ENCODE results near the gene PGAP3. TPM values are rescaled to one million over a fixed set of nuclear protein-coding genes. Genes with fewer than 3 reads are reported as not detected.

The PGAP3 gene
- total RNA-seq, 4 donors from 2014 or later: 19.9 to 82.6 (median 46.2) TPM

- TF ChIP-seq POLR2AphosphoS5 (IDR thresholded peaks at IDR 0.05) (peak in 2 of 3 donors; percentile 43 to 67), CTCF (IDR thresholded peaks at IDR 0.05) (no peak)
- intact Hi-C loops (cut with DNase I; ENCODE audit: low total_unique reads) (no loop called here), in situ Hi-C loops (cut with MboI; ENCODE audit: low pct_ligation_motif_present in 1 of 4, low pct_unique_long_range_greater_than_20kb in 1 of 4, low sequenced_read_pairs in 3 of 4) (no loop called here)
- 65 to 81% methylated on average over 6 to 11 of the region's 11 CpGs for WGBS, 2 donors (ENCODE audit: low coverage in 1 of 2)
- H3K9me3 ChIP-seq: no peaks in the 10 kb centered on the region
- peak overlapping the region; percentile 75 to 88 (median 84) for H3K27ac ChIP-seq
- H3K27me3 ChIP-seq: no peaks in the 10 kb centered on the region
- H3K4me1 ChIP-seq: peaks cover 0 to 40% (median 19%) of the 10 kb centered on the region in 4 donors
- H3K36me3 ChIP-seq: peaks cover 0 to 15% (median 5%) of the 10 kb centered on the region in 4 donors
- H3K4me3 ChIP-seq: no peak overlapping the region
- DNase-seq: peak; percentile 83
Measured at GRCh38 chr17:39716879-39717536, 29.2 kb upstream of the PGAP3 start.

- Histone ChIP-seq H3K27ac (peak overlapping the region; percentile 75 to 88 (median 84)), H3K9me3 (no peaks in the 10 kb centered on the region), H3K27me3 (no peaks in the 10 kb centered on the region), H3K36me3 (peaks cover 0 to 15% (median 7%) of the 10 kb centered on the region in 4 donors), H3K4me3 (no peak overlapping the region), H3K4me1 (peaks cover 0 to 40% (median 19%) of the 10 kb centered on the region in 4 donors)
- no peak for DNase-seq
- 60 to 65% methylated on average over 1 to 15 of the region's 15 CpGs for WGBS, 2 donors (ENCODE audit: low coverage in 1 of 2)
- in situ Hi-C loops (cut with MboI; ENCODE audit: low pct_ligation_motif_present in 1 of 4, low pct_unique_long_range_greater_than_20kb in 1 of 4, low sequenced_read_pairs in 3 of 4) (no loop called here), intact Hi-C loops (cut with DNase I; ENCODE audit: low total_unique reads) (no loop called here)
- TF ChIP-seq POLR2AphosphoS5 (IDR thresholded peaks at IDR 0.05) (no peak), CTCF (IDR thresholded peaks at IDR 0.05) (no peak), EP300 (IDR thresholded peaks at IDR 0.05; ENCODE audit: low read depth) (no peak), POLR2A (IDR thresholded peaks at IDR 0.05) (no peak)
Measured at GRCh38 chr17:39716073-39716818, 28.4 kb upstream of the PGAP3 start.

- intact Hi-C loops (cut with DNase I; ENCODE audit: low total_unique reads) (no loop called here), in situ Hi-C loops (cut with MboI; ENCODE audit: low pct_ligation_motif_present in 1 of 4, low pct_unique_long_range_greater_than_20kb in 1 of 4, low sequenced_read_pairs in 3 of 4) (no loop called here)
- no peaks in the 10 kb centered on the region for H3K27me3 ChIP-seq
- peaks cover 0 to 21% (median 7%) of the 10 kb centered on the region in 4 donors for H3K36me3 ChIP-seq
- WGBS, 2 donors (ENCODE audit: low coverage in 1 of 2): 87% methylated on average over 18 of the region's 18 CpGs; no CpG with 5 or more reads in 1 of the 2 donors
- no peak for TF ChIP-seq POLR2A (IDR thresholded peaks at IDR 0.05)
- TF ChIP-seq CTCF (IDR thresholded peaks at IDR 0.05): no peak
- TF ChIP-seq POLR2AphosphoS5 (IDR thresholded peaks at IDR 0.05): no peak
- TF ChIP-seq EP300 (IDR thresholded peaks at IDR 0.05; ENCODE audit: low read depth): no peak
- peak overlapping the region; percentile 75 to 88 (median 84) for H3K27ac ChIP-seq
- no peaks in the 10 kb centered on the region for H3K9me3 ChIP-seq
- no peak overlapping the region for H3K4me3 ChIP-seq
- peaks cover 0 to 40% (median 19%) of the 10 kb centered on the region in 4 donors for H3K4me1 ChIP-seq
- no peak for DNase-seq
Measured at GRCh38 chr17:39715375-39716072, 27.7 kb upstream of the PGAP3 start.

GRCh38 chr17:39714234-39714633 is 26.4 kb upstream of the PGAP3 start:
- DNase-seq: no peak
- Histone ChIP-seq H3K27me3 (no peaks in the 10 kb centered on the region), H3K4me3 (no peak overlapping the region), H3K4me1 (peaks cover 0 to 33% (median 16%) of the 10 kb centered on the region in 4 donors), H3K36me3 (peaks cover 0 to 26% (median 7%) of the 10 kb centered on the region in 4 donors), H3K27ac (no peak overlapping the region), H3K9me3 (no peaks in the 10 kb centered on the region)
- TF ChIP-seq POLR2A (IDR thresholded peaks at IDR 0.05): no peak
- TF ChIP-seq CTCF (IDR thresholded peaks at IDR 0.05): no peak
- no peak for TF ChIP-seq EP300 (IDR thresholded peaks at IDR 0.05; ENCODE audit: low read depth)
- TF ChIP-seq POLR2AphosphoS5 (IDR thresholded peaks at IDR 0.05): no peak
- in situ Hi-C loops (cut with MboI; ENCODE audit: low pct_ligation_motif_present in 1 of 4, low pct_unique_long_range_greater_than_20kb in 1 of 4, low sequenced_read_pairs in 3 of 4) (no loop called here), intact Hi-C loops (cut with DNase I; ENCODE audit: low total_unique reads) (no loop called here)
- 88 to 95% methylated on average over 3 to 4 of the region's 4 CpGs for WGBS, 2 donors (ENCODE audit: low coverage in 1 of 2)

All from transverse colon (tissue), 4 donors.